Vagina (tissue), 2 donors: ENCODE data around the gene CCDC141.

Source experiments
- POLR2A ChIP-seq, 2 donors: fragments of 450-650 bp; IDR thresholded peaks; one replicate each; pipeline ENCODE4 v1.6.1; 2017; ENCODE audit warnings: antibody characterized with exemption in 2 of 2, mild to moderate bottlenecking in 2 of 2, moderate library complexity in 2 of 2
- POLR2AphosphoS5 ChIP-seq, 2 donors: sonication (generic); formaldehyde crosslinking; IDR thresholded peaks; one replicate each; pipeline ENCODE4 v1.9.0; 2017; ENCODE audit warnings: antibody characterized with exemption in 2 of 2, mild to moderate bottlenecking in 2 of 2, low read depth in 1 of 2; ENCODE audit not compliant: insufficient read depth in 1 of 2
- TF ChIP-seq, protein P1 (sequence below), 3 experiments: fragments of 450-650 bp in 2 of 3; fragments of 200-600 bp in 1 of 3; sonication (generic) in 1 of 3; IDR thresholded peaks; one replicate each; pipeline ENCODE4 v1.5.1; 2017 to 2019; ENCODE audit warnings: antibody characterized with exemption in 3 of 3, mild to moderate bottlenecking in 2 of 3, moderate library complexity in 2 of 3

DNA sequence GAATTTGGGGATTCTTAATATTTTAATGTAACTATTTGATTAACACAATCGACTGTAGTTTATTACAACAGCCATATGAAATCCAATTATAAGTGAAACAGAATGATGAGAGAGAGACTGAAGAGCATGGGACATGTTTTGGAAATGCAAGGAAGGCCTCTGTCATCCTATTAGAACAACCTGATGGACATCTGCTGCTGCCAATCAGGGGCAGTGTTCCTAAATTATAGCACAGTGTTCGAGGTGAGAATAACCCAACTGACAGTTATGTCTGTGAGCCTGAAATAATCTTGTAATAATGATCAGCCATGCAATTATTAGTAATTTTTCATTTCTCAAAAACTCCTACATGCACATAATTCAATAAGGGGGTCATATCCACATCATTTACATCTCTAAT, 73.6 kb downstream of the CCDC141 start:
- TF ChIP-seq, protein P1, sequence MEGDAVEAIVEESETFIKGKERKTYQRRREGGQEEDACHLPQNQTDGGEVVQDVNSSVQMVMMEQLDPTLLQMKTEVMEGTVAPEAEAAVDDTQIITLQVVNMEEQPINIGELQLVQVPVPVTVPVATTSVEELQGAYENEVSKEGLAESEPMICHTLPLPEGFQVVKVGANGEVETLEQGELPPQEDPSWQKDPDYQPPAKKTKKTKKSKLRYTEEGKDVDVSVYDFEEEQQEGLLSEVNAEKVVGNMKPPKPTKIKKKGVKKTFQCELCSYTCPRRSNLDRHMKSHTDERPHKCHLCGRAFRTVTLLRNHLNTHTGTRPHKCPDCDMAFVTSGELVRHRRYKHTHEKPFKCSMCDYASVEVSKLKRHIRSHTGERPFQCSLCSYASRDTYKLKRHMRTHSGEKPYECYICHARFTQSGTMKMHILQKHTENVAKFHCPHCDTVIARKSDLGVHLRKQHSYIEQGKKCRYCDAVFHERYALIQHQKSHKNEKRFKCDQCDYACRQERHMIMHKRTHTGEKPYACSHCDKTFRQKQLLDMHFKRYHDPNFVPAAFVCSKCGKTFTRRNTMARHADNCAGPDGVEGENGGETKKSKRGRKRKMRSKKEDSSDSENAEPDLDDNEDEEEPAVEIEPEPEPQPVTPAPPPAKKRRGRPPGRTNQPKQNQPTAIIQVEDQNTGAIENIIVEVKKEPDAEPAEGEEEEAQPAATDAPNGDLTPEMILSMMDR (IDR thresholded peaks at IDR 0.05) = no peak
- TF ChIP-seq POLR2A (IDR thresholded peaks at IDR 0.05) (no peak), POLR2AphosphoS5 (IDR thresholded peaks at IDR 0.05; ENCODE audit: insufficient read depth in 1 of 2, low read depth in 1 of 2) (no peak)
